MM.1S (cell line): ENCODE data around the gene PRXL2A.

Source experiments
- DNase-seq: peaks from one replicate; pipeline ENCODE4 v3.0.0-alpha.2; 2015
- H2AFZ ChIP-seq: fragments of 300-600 bp; sonication (generic); 2 replicates; pipeline ENCODE4 v1.6.0; 2016; ENCODE audit warnings: antibody characterized with exemption, low read length
- H3F3A ChIP-seq: fragments of 300-600 bp; sonication (generic); 2 replicates; pipeline ENCODE4 v1.6.1; 2016; ENCODE audit warnings: mild to moderate bottlenecking, antibody characterized with exemption, low read length, moderate library complexity, mixed read lengths; ENCODE audit not compliant: insufficient read depth
- H3K27ac ChIP-seq: fragments of 300-600 bp; sonication (generic); 2 replicates; pipeline ENCODE4 v1.5.1; 2016; ENCODE audit warnings: mild to moderate bottlenecking, low read length
- H3K27me3 ChIP-seq: fragments of 300-600 bp; sonication (generic); replicated peaks from 2 replicates; pipeline ENCODE4 v1.6.0; 2016; ENCODE audit warnings: low read length; ENCODE audit not compliant: insufficient read depth
- H3K36me3 ChIP-seq: fragments of 300-600 bp; sonication (generic); replicated peaks from 2 replicates; pipeline ENCODE4 v1.6.1; 2016; ENCODE audit warnings: mild to moderate bottlenecking, low read length, mixed read lengths; ENCODE audit not compliant: insufficient read depth
- H3K4me1 ChIP-seq: fragments of 300-600 bp; sonication (generic); 2 replicates; pipeline ENCODE4 v1.6.1; 2016; ENCODE audit warnings: low read length, mixed read lengths
- H3K4me2 ChIP-seq: fragments of 300-600 bp; sonication (generic); 2 replicates; pipeline ENCODE4 v1.6.0; 2016; ENCODE audit warnings: low read depth, low read length
- H3K4me3 ChIP-seq: fragments of 300-600 bp; sonication (generic); 2 replicates; pipeline ENCODE4 v1.5.1; 2016; ENCODE audit warnings: low read length, mixed read lengths
- H3K79me2 ChIP-seq: fragments of 300-600 bp; sonication (generic); 2 replicates; pipeline ENCODE4 v1.6.1; 2016; ENCODE audit warnings: mixed run types, low read length, mixed read lengths
- H3K9ac ChIP-seq: fragments of 300-600 bp; sonication (generic); 2 replicates; pipeline ENCODE4 v1.6.1; 2016; ENCODE audit warnings: low read length, mixed read lengths
- H3K9me2 ChIP-seq: fragments of 300-600 bp; sonication (generic); replicated peaks from 2 replicates; pipeline ENCODE4 v1.6.1; 2016; ENCODE audit warnings: mild to moderate bottlenecking, low read length, mixed read lengths; ENCODE audit not compliant: insufficient read depth
- H3K9me3 ChIP-seq: fragments of 300-600 bp; sonication (generic); replicated peaks from 2 replicates; pipeline ENCODE4 v1.6.1; 2016; ENCODE audit warnings: mild to moderate bottlenecking, low read length, mixed read lengths; ENCODE audit not compliant: insufficient read depth
- H4K20me1 ChIP-seq: fragments of 300-600 bp; sonication (generic); 2 replicates; pipeline ENCODE4 v1.6.1; 2016; ENCODE audit warnings: mild to moderate bottlenecking, low read length, moderate library complexity, mixed read lengths; ENCODE audit not compliant: insufficient read depth
- CTCF ChIP-seq: fragments of 300-600 bp; sonication (generic); IDR thresholded peaks from 2 replicates; pipeline ENCODE4 v1.5.1; 2016; ENCODE audit warnings: antibody characterized with exemption, low read length, mixed read lengths
- EZH2 ChIP-seq: fragments of 300-600 bp; sonication (generic); optimal IDR thresholded peaks from 2 replicates; pipeline ENCODE3; 2017; ENCODE audit warnings: low read depth, mild to moderate bottlenecking, antibody characterized with exemption, low read length, mixed read lengths
- EZH2phosphoT487 ChIP-seq: fragments of 300-600 bp; sonication (generic); IDR thresholded peaks from 2 replicates; pipeline ENCODE4 v1.6.1; 2018; ENCODE audit warnings: antibody characterized with exemption, low read length

The PRXL2A gene

GRCh38 chr10:80421707-80422536, 13.6 kb downstream of the PRXL2A start:
- Histone ChIP-seq H3K27me3 (no peaks in the 10 kb centered on the region), H3F3A (no peaks in the 10 kb centered on the region), H3K4me2 (no peak overlapping the region), H2AFZ (no peak overlapping the region), H3K27ac (no peak overlapping the region), H3K9ac (no peak overlapping the region), H3K9me2 (no peaks in the 10 kb centered on the region), H3K4me1 (no peaks in the 10 kb centered on the region), H3K4me3 (no peak overlapping the region), H3K79me2 (no peaks in the 10 kb centered on the region), H4K20me1 (no peaks in the 10 kb centered on the region), H3K9me3 (no peaks in the 10 kb centered on the region), H3K36me3 (no peaks in the 10 kb centered on the region)
- no peak for DNase-seq
- no peak for TF ChIP-seq CTCF
- no peak for TF ChIP-seq EZH2
- no peak for TF ChIP-seq EZH2phosphoT487

- Histone ChIP-seq H3K27ac (no peak overlapping the region), H3F3A (no peaks in the 10 kb centered on the region), H3K27me3 (no peaks in the 10 kb centered on the region), H3K36me3 (no peaks in the 10 kb centered on the region), H4K20me1 (no peaks in the 10 kb centered on the region), H3K9me2 (no peaks in the 10 kb centered on the region), H3K4me2 (no peak overlapping the region), H3K9me3 (no peaks in the 10 kb centered on the region), H3K79me2 (no peaks in the 10 kb centered on the region), H3K4me3 (no peak overlapping the region), H3K9ac (no peak overlapping the region), H3K4me1 (no peaks in the 10 kb centered on the region), H2AFZ (no peak overlapping the region)
- DNase-seq, result no peak
- no peak for TF ChIP-seq CTCF
- TF ChIP-seq EZH2, result no peak
- TF ChIP-seq EZH2phosphoT487, result no peak
These were observed 17.6 kb downstream of the PRXL2A start for GRCh38 chr10:80425901-80426300.

- H2AFZ ChIP-seq, result no peak overlapping the region
- DNase-seq, result no peak
- H4K20me1 ChIP-seq, result no peaks in the 10 kb centered on the region
- H3K79me2 ChIP-seq, result no peaks in the 10 kb centered on the region
- H3K9me3 ChIP-seq, result no peaks in the 10 kb centered on the region
- no peaks in the 10 kb centered on the region for H3K4me1 ChIP-seq
- H3K36me3 ChIP-seq, result no peaks in the 10 kb centered on the region
- TF ChIP-seq CTCF (no peak), EZH2 (no peak), EZH2phosphoT487 (no peak)
- H3K4me2 ChIP-seq, result no peak overlapping the region
- H3K9ac ChIP-seq, result no peak overlapping the region
- H3F3A ChIP-seq, result no peaks in the 10 kb centered on the region
- no peak overlapping the region for H3K27ac ChIP-seq
- H3K9me2 ChIP-seq, result no peaks in the 10 kb centered on the region
- no peak overlapping the region for H3K4me3 ChIP-seq
- no peaks in the 10 kb centered on the region for H3K27me3 ChIP-seq
These were observed 19.2 kb downstream of the PRXL2A start for GRCh38 chr10:80427541-80427940.
